Neuronal stem cell (in vitro differentiated cells): ENCODE results near the gene ZNF469.

Experiments used
- DNase-seq: peaks from one replicate; pipeline ENCODE4 v3.0.0-alpha.2; 2013; ENCODE audit warnings: low spot score
- H2AFZ ChIP-seq: one replicate; pipeline ENCODE4 v1.6.1; 2013; ENCODE audit warnings: mild to moderate bottlenecking, low read length, inconsistent platforms
- H2AK5ac ChIP-seq: 2 replicates; pipeline ENCODE4 v1.6.1; 2013; ENCODE audit warnings: low read depth, mild to moderate bottlenecking, inconsistent platforms, low read length, moderate library complexity, mixed read lengths
- H2BK120ac ChIP-seq: 2 replicates; pipeline ENCODE4 v1.6.1; 2013; ENCODE audit warnings: low read depth, mild to moderate bottlenecking, inconsistent platforms, low read length, moderate library complexity, mixed read lengths
- H2BK12ac ChIP-seq: one replicate; pipeline ENCODE4 v1.6.1; 2013; ENCODE audit warnings: low read length, inconsistent platforms
- H2BK15ac ChIP-seq: 2 replicates; pipeline ENCODE4 v1.6.1; 2013; ENCODE audit warnings: mild to moderate bottlenecking, low read length, inconsistent platforms, mixed read lengths
- H2BK5ac ChIP-seq: one replicate; pipeline ENCODE4 v1.6.1; 2013; ENCODE audit warnings: inconsistent platforms, mild to moderate bottlenecking, low read length, moderate library complexity
- H3K14ac ChIP-seq: one replicate; pipeline ENCODE4 v1.6.1; 2013; ENCODE audit warnings: low read length, inconsistent platforms
- H3K18ac ChIP-seq: 2 replicates; pipeline ENCODE4 v1.6.1; 2013; ENCODE audit warnings: low read length, inconsistent platforms
- H3K23ac ChIP-seq: 2 replicates; pipeline ENCODE4 v1.6.1; 2013; ENCODE audit warnings: low read depth, mild to moderate bottlenecking, mixed read lengths, low read length, inconsistent platforms; ENCODE audit not compliant: poor library complexity
- H3K27ac ChIP-seq: replicated peaks from 3 replicates; pipeline ENCODE4 v1.5.1; 2013; ENCODE audit warnings: low read length, inconsistent platforms
- H3K27me3 ChIP-seq, 3 experiments: 2 replicates each; pipeline ENCODE4 v1.6.1; 2013; ENCODE audit warnings: low read length in 3 of 3, mild to moderate bottlenecking in 2 of 3, inconsistent platforms in 1 of 3, low read depth in 1 of 3, mixed read lengths in 1 of 3, moderate library complexity in 1 of 3; ENCODE audit not compliant: control insufficient read depth in 3 of 3, insufficient read depth in 3 of 3
- H3K36me3 ChIP-seq, 2 donors: replicated peaks in 1 of 2; 2 replicates each; pipeline ENCODE4 v1.6.1; 2013; ENCODE audit warnings: low read length in 2 of 2; ENCODE audit not compliant: control insufficient read depth in 2 of 2, insufficient read depth in 2 of 2
- H3K4ac ChIP-seq: 2 replicates; pipeline ENCODE4 v1.6.1; 2013; ENCODE audit warnings: inconsistent platforms, mild to moderate bottlenecking, low read length, moderate library complexity
- H3K4me1 ChIP-seq, 2 donors: 1 replicate in 1 of 2; 2 replicates in 1 of 2; pipeline ENCODE4 v1.6.1; 2013; ENCODE audit warnings: low read length in 2 of 2, low read depth in 1 of 2; ENCODE audit not compliant: control insufficient read depth in 2 of 2, insufficient read depth in 1 of 2
- H3K4me2 ChIP-seq: one replicate; pipeline ENCODE4 v1.6.1; 2013; ENCODE audit warnings: mild to moderate bottlenecking, low read length, inconsistent platforms; ENCODE audit not compliant: insufficient read depth, poor library complexity, severe bottlenecking
- H3K4me3 ChIP-seq, 2 donors: 2 replicates each; pipeline ENCODE4 v1.5.1; 2013; ENCODE audit warnings: low read length in 2 of 2, mild to moderate bottlenecking in 2 of 2, inconsistent platforms in 1 of 2, moderate library complexity in 1 of 2
- H3K79me1 ChIP-seq: one replicate; pipeline ENCODE4 v1.6.1; 2013; ENCODE audit warnings: low read depth, mild to moderate bottlenecking, inconsistent platforms, low read length, moderate library complexity
- H3K9ac ChIP-seq: one replicate; pipeline ENCODE4 v1.6.1; 2013; ENCODE audit warnings: mild to moderate bottlenecking, low read depth, low read length, inconsistent platforms; ENCODE audit not compliant: poor library complexity
- H3K9me3 ChIP-seq, 2 donors: replicated peaks in 1 of 2; 2 replicates each; pipeline versions ENCODE3 to v1.6.1; 2013; ENCODE audit warnings: low read length in 2 of 2, mild to moderate bottlenecking in 2 of 2, inconsistent platforms in 1 of 2, low read depth in 1 of 2, mixed read lengths in 1 of 2, moderate library complexity in 1 of 2; ENCODE audit not compliant: control insufficient read depth in 2 of 2, insufficient read depth in 1 of 2
- H4K8ac ChIP-seq: one replicate; pipeline ENCODE4 v1.6.1; 2013; ENCODE audit warnings: low read depth, mild to moderate bottlenecking, inconsistent platforms, low read length, moderate library complexity
- H4K91ac ChIP-seq: one replicate; pipeline ENCODE4 v1.6.1; 2013; ENCODE audit warnings: low read length, low read depth, mild to moderate bottlenecking, inconsistent platforms; ENCODE audit not compliant: poor library complexity
- WGBS, 2 donors: extraction: QIAGEN DNeasy Blood & Tissue Kit; methylation state at CpG; one replicate each; pipeline ENCODE4 v1.1.7; 2013; ENCODE audit warnings: missing lambda C conversion rate in 2 of 2, mixed read lengths in 1 of 2; ENCODE audit not compliant: insufficient read length in 2 of 2, insufficient replicate concordance in 1 of 2; ENCODE audit errors: extremely low coverage in 2 of 2; 5-methylcytosine and 5-hydroxymethylcytosine counted together

The ZNF469 gene

DNA sequence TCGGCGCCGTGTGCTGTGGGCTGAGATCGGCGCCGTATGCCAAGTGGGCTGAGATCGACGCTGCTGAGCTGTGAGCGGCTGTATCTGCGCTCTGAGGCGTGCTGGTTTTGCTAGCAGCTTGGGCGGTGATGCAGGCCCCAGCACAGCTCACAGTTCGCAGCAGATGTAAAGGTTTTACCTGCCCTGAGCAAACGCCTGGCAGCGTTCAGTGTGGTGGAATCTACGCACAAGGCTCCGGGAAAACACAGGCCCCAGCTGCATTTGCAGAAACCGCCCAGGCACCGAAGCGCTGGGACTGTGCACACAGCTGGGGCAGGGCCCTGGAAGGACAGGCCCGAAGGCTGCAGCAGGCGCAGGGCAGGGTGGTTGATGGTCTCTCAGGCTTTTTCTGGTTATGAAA lies 8.0 kb upstream of the ZNF469 start:
- DNase-seq = no peak
- no peak overlapping the region for H3K27ac ChIP-seq
- WGBS, 2 donors = no CpG with 5 or more reads among the region's 22 CpGs
- H3K18ac ChIP-seq = peak overlapping the region; percentile 77
- no peak overlapping the region for H3K4me3 ChIP-seq
- H3K79me1 ChIP-seq = no peaks in the 10 kb centered on the region
- H2BK120ac ChIP-seq = no peak overlapping the region
- H2BK15ac ChIP-seq = no peak overlapping the region
- H3K4ac ChIP-seq = no peak overlapping the region
- H2AK5ac ChIP-seq = peak overlapping the region; percentile 19
- H4K91ac ChIP-seq = no peak overlapping the region
- no peaks in the 10 kb centered on the region for H3K36me3 ChIP-seq
- H2BK5ac ChIP-seq = no peak overlapping the region
- H4K8ac ChIP-seq = no peak overlapping the region
- peak overlapping the region; percentile 83 for H3K23ac ChIP-seq
- peak overlapping the region; percentile 46 for H2BK12ac ChIP-seq
- H3K4me1 ChIP-seq = peaks cover 0 to 6% of the 10 kb centered on the region in 2 donors
- H3K27me3 ChIP-seq = peaks cover 0 to 35% (median 0%) of the 10 kb centered on the region in 3 experiments
- no peak overlapping the region for H3K14ac ChIP-seq
- peaks cover 0 to 5% of the 10 kb centered on the region in 2 donors for H3K9me3 ChIP-seq
- H3K4me2 ChIP-seq = no peak overlapping the region
- H3K9ac ChIP-seq = no peak overlapping the region
- H2AFZ ChIP-seq = no peak overlapping the region

DNA sequence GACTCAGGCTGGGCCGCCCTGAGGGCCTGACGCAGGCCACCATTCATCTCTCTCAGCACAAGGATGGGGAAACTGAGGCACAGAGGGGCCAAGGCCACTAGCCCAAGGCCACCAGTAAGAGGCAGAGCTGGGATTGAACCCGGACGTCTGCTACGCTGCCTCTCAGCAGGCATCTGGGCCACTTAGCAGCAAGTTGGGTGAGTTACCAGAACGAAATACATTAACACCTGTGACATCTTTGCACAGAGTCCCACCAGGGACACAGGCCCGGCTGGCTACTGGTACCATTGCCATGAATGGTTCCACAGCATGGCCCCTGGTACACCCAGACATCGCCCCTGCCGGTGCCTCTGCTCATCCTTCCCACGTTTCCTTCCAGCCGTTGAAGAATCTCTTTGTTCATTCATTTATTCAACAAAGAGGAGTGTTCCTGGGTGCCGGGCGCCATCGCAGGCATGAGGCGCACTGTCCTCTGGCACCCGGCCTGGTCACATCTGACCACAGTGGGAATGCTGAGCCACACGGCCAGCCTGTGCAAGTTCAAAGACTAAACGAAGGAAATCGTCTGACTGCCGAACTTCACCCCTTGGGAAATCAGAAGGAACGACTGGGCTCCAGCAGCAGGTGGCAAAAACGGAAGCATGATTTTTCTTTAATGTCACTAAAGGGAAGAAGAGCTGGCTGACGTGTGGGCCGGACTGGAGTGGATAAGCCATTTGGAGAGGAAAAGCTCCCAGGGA lies 7.4 kb upstream of the ZNF469 start:
- Histone ChIP-seq H2BK120ac (no peak overlapping the region), H3K18ac (peak overlapping the region; percentile 60), H4K8ac (no peak overlapping the region), H2AFZ (peak overlapping the region; percentile 47), H2BK12ac (no peak overlapping the region), H3K14ac (peak overlapping the region; percentile 76), H3K4me1 (peaks cover 0 to 6% of the 10 kb centered on the region in 2 donors), H2BK15ac (peak overlapping the region; percentile 42), H3K4me3 (no peak overlapping the region), H2AK5ac (peak overlapping the region; percentile 41), H3K27me3 (peaks cover 0 to 39% (median 6%) of the 10 kb centered on the region in 3 experiments), H2BK5ac (no peak overlapping the region), H3K9me3 (peaks cover 0 to 8% of the 10 kb centered on the region in 2 donors), H4K91ac (no peak overlapping the region), H3K79me1 (no peaks in the 10 kb centered on the region), H3K4ac (no peak overlapping the region), H3K9ac (no peak overlapping the region), H3K4me2 (no peak overlapping the region), H3K23ac (no peak overlapping the region), H3K36me3 (peaks cover 0 to 1% of the 10 kb centered on the region in 2 donors), H3K27ac (no peak overlapping the region)
- WGBS, 2 donors = no CpG with 5 or more reads among the region's 24 CpGs
- DNase-seq = no peak

DNA sequence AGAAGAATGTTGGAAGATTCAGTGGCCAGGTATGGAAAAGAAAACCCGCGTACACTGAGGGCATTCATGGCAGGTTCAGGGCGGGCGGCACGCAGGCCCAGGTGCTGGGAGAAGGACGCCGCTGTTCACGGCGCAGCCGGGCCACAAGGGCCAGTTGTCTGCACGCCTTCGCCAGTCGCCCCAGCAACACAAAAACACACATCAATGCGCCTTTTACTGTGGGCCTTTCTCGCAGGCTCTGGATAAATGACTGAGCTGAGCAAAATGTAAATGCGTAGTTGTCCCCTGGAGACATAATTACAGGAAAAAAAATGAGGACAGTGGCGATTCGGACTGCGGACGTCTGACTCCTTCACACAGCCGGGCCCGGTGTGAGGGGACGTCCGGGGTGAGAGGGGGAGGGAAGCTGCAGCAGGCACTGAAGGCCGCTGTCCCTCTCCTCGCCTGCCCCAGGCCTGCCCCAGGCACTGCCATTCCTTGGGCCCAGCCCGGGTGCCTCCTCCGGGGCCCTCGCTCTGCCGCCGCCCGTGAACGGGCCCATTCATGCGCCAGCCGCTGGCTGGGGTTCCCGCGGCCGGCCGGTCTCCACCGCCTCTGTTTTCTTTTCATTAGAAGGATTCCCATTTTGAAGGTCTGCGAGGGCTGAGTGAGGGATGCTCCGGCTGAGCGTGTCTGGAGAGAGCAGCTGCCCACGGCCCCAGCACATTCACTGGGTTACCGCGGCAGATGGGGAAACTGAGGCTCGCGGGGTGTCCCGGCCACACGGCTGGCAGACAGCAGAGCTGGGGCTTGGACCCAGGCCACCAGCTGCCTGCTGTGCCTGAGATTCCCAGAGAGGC lies 6.5 kb upstream of the ZNF469 start:
- no peak overlapping the region for H3K23ac ChIP-seq
- peak overlapping the region; percentile 69 for H3K18ac ChIP-seq
- no peak overlapping the region for H3K4ac ChIP-seq
- H3K9me3 ChIP-seq = peaks cover 0 to 15% of the 10 kb centered on the region in 2 donors
- peak overlapping the region; percentile 47 for H2AFZ ChIP-seq
- peak overlapping the region; percentile 87 for H3K14ac ChIP-seq
- no CpG with 5 or more reads among the region's 50 CpGs for WGBS, 2 donors
- H3K27ac ChIP-seq = no peak overlapping the region
- peaks cover 0 to 46% (median 11%) of the 10 kb centered on the region in 3 experiments for H3K27me3 ChIP-seq
- H2BK120ac ChIP-seq = no peak overlapping the region
- peak overlapping the region; percentile 26 for H4K8ac ChIP-seq
- H2BK15ac ChIP-seq = peak overlapping the region; percentile 44
- H3K79me1 ChIP-seq = no peaks in the 10 kb centered on the region
- H2BK5ac ChIP-seq = no peak overlapping the region
- H2AK5ac ChIP-seq = peak overlapping the region; percentile 72
- no peak overlapping the region for H3K4me2 ChIP-seq
- peaks cover 4 to 6% of the 10 kb centered on the region in 2 donors for H3K4me1 ChIP-seq
- peaks cover 0 to 3% of the 10 kb centered on the region in 2 donors for H3K36me3 ChIP-seq
- peak overlapping the region; percentile 31 for H2BK12ac ChIP-seq
- no peak overlapping the region for H4K91ac ChIP-seq
- no peak for DNase-seq
- no peak overlapping the region for H3K4me3 ChIP-seq
- no peak overlapping the region for H3K9ac ChIP-seq
